GDM1 (cell line): ENCODE measurements around the gene KSR1.
A peak's percentile ranks its signal among the peaks of the same experiment; 100 is the strongest.

Experiments used
- DNase-seq: peaks from one replicate; lab custom pipeline; 2025; lab: John Stamatoyannopoulos, UW

KSR1 gene

GRCh38 chr17:27473748-27474609, 17.7 kb downstream of the KSR1 start:
- peak; percentile 85 for DNase-seq

- no peak for DNase-seq
Measured at GRCh38 chr17:27475070-27475673, 18.9 kb downstream of the KSR1 start.

- no peak for DNase-seq
Measured at GRCh38 chr17:27475981-27476895, 20.0 kb downstream of the KSR1 start.

- no peak for DNase-seq
Measured at GRCh38 chr17:27477050-27477888, 21.0 kb downstream of the KSR1 start.

GRCh38 chr17:27477971-27478684, 21.9 kb downstream of the KSR1 start:
- no peak for DNase-seq

- DNase-seq, result no peak
Measured at GRCh38 chr17:27478901-27479538, 22.8 kb downstream of the KSR1 start.

- no peak for DNase-seq
Measured at GRCh38 chr17:27479838-27480237, 23.6 kb downstream of the KSR1 start.

- DNase-seq, result no peak
Measured at GRCh38 chr17:27480699-27481098, 24.5 kb downstream of the KSR1 start.

GRCh38 chr17:27481327-27481726, 25.1 kb downstream of the KSR1 start:
- DNase-seq, result peak; percentile 57

GRCh38 chr17:27485125-27485524, 28.9 kb downstream of the KSR1 start:
- DNase-seq, result no peak

- DNase-seq, result no peak
Measured at GRCh38 chr17:27485716-27486495, 29.7 kb downstream of the KSR1 start.

GRCh38 chr17:27486741-27487140, 30.5 kb downstream of the KSR1 start:
- no peak for DNase-seq

GRCh38 chr17:27488231-27488630, 32.0 kb downstream of the KSR1 start:
- DNase-seq, result no peak

GRCh38 chr17:27489045-27489715, 32.9 kb downstream of the KSR1 start:
- peak; percentile 42 for DNase-seq

GRCh38 chr17:27490391-27490790, 34.1 kb downstream of the KSR1 start:
- DNase-seq, result no peak

GRCh38 chr17:27491713-27492190, 35.5 kb downstream of the KSR1 start:
- DNase-seq, result no peak

- no peak for DNase-seq
Measured at GRCh38 chr17:27492470-27492869, 36.2 kb downstream of the KSR1 start.

GRCh38 chr17:27493088-27493487, 36.8 kb downstream of the KSR1 start:
- DNase-seq, result no peak
